GM18508 (cell line): ENCODE data around the gene TBX6.

Experiments used
- ATAC-seq: cut with Tn5 transposase; IDR thresholded peaks from one replicate; pipeline ENCODE4 v1.9.1; 2021; ENCODE audit warnings: moderate number of reproducible peaks; ENCODE audit not compliant: insufficient read depth, unreplicated experiment

Gene TBX6

GRCh38 chr16:30068333-30068732 is 23.4 kb downstream of the TBX6 start:
- no peak for ATAC-seq

- no peak for ATAC-seq
Measured at GRCh38 chr16:30067584-30067916, 24.2 kb downstream of the TBX6 start.

- ATAC-seq, result no peak
Measured at GRCh38 chr16:30066761-30067583, 24.8 kb downstream of the TBX6 start.

GRCh38 chr16:30065943-30066760 is 25.6 kb downstream of the TBX6 start:
- ATAC-seq, result no peak

GRCh38 chr16:30065102-30065942 is 26.4 kb downstream of the TBX6 start, which contains the start of gene ALDOA:
TSS of gene ALDOA (plus strand) at chr16:30065760. CDS start at chr16:30066898, 1,138 bp downstream.
- peak; percentile 43 for ATAC-seq

GRCh38 chr16:30064729-30065101 is 27.0 kb downstream of the TBX6 start:
- no peak for ATAC-seq

GRCh38 chr16:30063893-30064728 is 27.6 kb downstream of the TBX6 start:
- ATAC-seq, result no peak

- no peak for ATAC-seq
Measured at GRCh38 chr16:30063278-30063892, 28.3 kb downstream of the TBX6 start.

- ATAC-seq, result no peak
Measured at GRCh38 chr16:30060836-30061554, 30.7 kb downstream of the TBX6 start.

- ATAC-seq, result no peak
Measured at GRCh38 chr16:30060346-30060745, 31.4 kb downstream of the TBX6 start.

GRCh38 chr16:30054959-30055553 is 36.7 kb downstream of the TBX6 start:
- no peak for ATAC-seq

GRCh38 chr16:30054451-30054850 is 37.3 kb downstream of the TBX6 start:
- no peak for ATAC-seq

- ATAC-seq, result no peak
Measured at GRCh38 chr16:30053376-30054015, 38.2 kb downstream of the TBX6 start.

GRCh38 chr16:30052671-30053372 is 38.9 kb downstream of the TBX6 start:
- ATAC-seq, result no peak

- ATAC-seq, result no peak
Measured at GRCh38 chr16:30051518-30051917, 40.2 kb downstream of the TBX6 start.

- no peak for ATAC-seq
Measured at GRCh38 chr16:30049871-30050270, 41.9 kb downstream of the TBX6 start.

GRCh38 chr16:30046588-30046987 is 45.1 kb downstream of the TBX6 start:
- no peak for ATAC-seq
